ENCODE data around the gene CIRBP. TPM values are rescaled to one million over a fixed set of nuclear protein-coding genes. Genes with fewer than 3 reads are reported as not detected.

CIRBP gene
- total RNA-seq, 2 experiments from 2014 or later: 167 to 183 TPM

GRCh38 chr19:1277061-1277460, 7.9 kb downstream of the CIRBP start:
- peaks cover 40% of the 10 kb centered on the region for H3K4me1 Mint-ChIP-seq (ENCODE audit: low read depth)
- intact Hi-C loops (cut with micrococcal nuclease): loop anchor here (2.0 to 10.0 kb wide), 4 partner anchors 80 to 318 kb away; partner anchors contain the start of genes ADAMTSL5 and MBD3
- peaks cover 42% of the 10 kb centered on the region for H3K36me3 Mint-ChIP-seq (ENCODE audit: low read depth)
- no peak for DNase-seq
- peak overlapping the region; percentile 87 for H3K4me3 Mint-ChIP-seq
- H3K9me3 Mint-ChIP-seq: no peaks in the 10 kb centered on the region
- no peaks in the 10 kb centered on the region for H3K27me3 Mint-ChIP-seq (ENCODE audit: low read depth)
- CTCF ChIA-PET: interaction anchor here (0.7 to 1.0 kb wide), 2 partner anchors 10 to 33 kb away, joined by 4 read pairs; no protein-coding TSS in a partner anchor
- H3K27ac Mint-ChIP-seq: peak overlapping the region; percentile 94

GRCh38 chr19:1278074-1278473, 8.9 kb downstream of the CIRBP start:
- Mint-ChIP-seq H3K27me3 (ENCODE audit: low read depth) (no peaks in the 10 kb centered on the region), H3K36me3 (ENCODE audit: low read depth) (peaks cover 33% of the 10 kb centered on the region), H3K27ac (no peak overlapping the region), H3K9me3 (no peaks in the 10 kb centered on the region), H3K4me1 (ENCODE audit: low read depth) (peaks cover 31% of the 10 kb centered on the region), H3K4me3 (peak overlapping the region; percentile 41)
- intact Hi-C loops (cut with micrococcal nuclease): loop anchor here (5.0 to 10.0 kb wide), 3 partner anchors 79 to 317 kb away; partner anchors contain the start of genes ADAMTSL5 and MBD3
- no peak for DNase-seq
- CTCF ChIA-PET: interaction anchor here (1.0 to 1.9 kb wide), 2 partner anchors 12 to 34 kb away, joined by 4 read pairs; no protein-coding TSS in a partner anchor

DNA sequence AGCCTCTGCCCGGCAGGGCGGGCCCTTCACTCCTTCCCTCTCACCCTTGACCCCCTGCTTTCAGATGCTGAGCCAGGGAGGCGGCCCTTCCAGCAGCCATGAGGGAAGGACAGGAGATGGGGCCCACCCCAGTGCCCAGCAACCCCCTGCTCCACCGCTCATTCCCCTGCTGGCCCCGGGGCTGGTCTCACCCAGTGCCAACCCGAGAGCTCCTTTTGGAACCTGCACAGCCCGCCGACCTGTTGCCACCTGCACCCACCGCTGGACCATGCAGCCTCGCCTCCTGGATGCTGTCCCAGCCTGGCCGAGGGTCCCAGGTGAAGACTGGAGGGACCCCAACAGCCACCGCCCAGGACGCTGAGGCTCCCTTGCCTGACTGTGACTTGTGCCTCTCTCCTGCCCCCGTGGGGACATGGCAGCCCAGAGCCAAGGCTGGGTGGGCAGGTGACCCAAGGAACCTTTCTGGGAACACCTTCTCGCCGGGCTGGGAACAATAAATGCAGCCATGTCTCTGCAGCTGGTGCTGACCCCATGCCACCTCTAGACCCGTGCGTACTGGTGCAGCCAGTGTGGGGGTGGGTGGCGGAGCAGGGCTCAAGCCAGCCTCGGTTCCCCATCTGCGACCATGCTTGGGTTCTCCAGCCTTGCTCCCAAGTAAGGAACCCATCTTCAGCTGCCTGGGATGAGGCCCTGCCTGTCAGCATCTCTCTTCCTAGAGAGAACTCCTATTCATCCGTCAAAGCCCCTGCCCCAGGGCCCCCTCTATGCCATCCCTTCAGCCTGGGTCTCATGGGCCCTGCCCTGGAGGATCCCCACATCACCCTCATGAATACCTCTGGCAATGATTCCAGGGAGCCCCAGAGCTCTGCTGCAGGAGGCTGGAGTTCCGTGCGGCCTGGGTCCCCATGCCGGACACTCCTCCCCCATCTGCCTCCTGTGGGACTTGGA, 9.9 kb downstream of the CIRBP start:
- CTCF ChIA-PET: interaction anchor here (0.6 to 1.9 kb wide), 6 partner anchors 25 to 328 kb away, joined by 3 to 4 read pairs (median 3); no protein-coding TSS in a partner anchor
- DNase-seq: no peak
- intact Hi-C loops (cut with micrococcal nuclease): loop anchor here (1.0 to 10.0 kb wide), 4 partner anchors 78 to 316 kb away; partner anchors contain the start of genes ADAMTSL5 and MBD3
- no peaks in the 10 kb centered on the region for H3K27me3 Mint-ChIP-seq (ENCODE audit: low read depth)
- H3K27ac Mint-ChIP-seq: no peak overlapping the region
- peaks cover 27% of the 10 kb centered on the region for H3K36me3 Mint-ChIP-seq (ENCODE audit: low read depth)
- H3K4me1 Mint-ChIP-seq (ENCODE audit: low read depth): peaks cover 23% of the 10 kb centered on the region
- no peaks in the 10 kb centered on the region for H3K9me3 Mint-ChIP-seq
- no peak overlapping the region for H3K4me3 Mint-ChIP-seq

- peaks cover 24% of the 10 kb centered on the region for H3K36me3 Mint-ChIP-seq (ENCODE audit: low read depth)
- CTCF ChIA-PET: interaction anchor here (0.6 to 1.9 kb wide), 8 partner anchors 19 to 327 kb away, joined by 3 to 4 read pairs (median 3); no protein-coding TSS in a partner anchor
- H3K4me1 Mint-ChIP-seq (ENCODE audit: low read depth): peaks cover 19% of the 10 kb centered on the region
- intact Hi-C loops (cut with micrococcal nuclease): loop anchor here (1.0 to 10.0 kb wide), 4 partner anchors 77 to 315 kb away; partner anchors contain the start of genes ADAMTSL5 and MBD3
- peaks cover 7% of the 10 kb centered on the region for H3K27me3 Mint-ChIP-seq (ENCODE audit: low read depth)
- H3K4me3 Mint-ChIP-seq: no peak overlapping the region
- H3K27ac Mint-ChIP-seq: no peak overlapping the region
- peak; percentile 85 for DNase-seq
- no peaks in the 10 kb centered on the region for H3K9me3 Mint-ChIP-seq
Measured at GRCh38 chr19:1279782-1280341, 10.7 kb downstream of the CIRBP start.

- no peak overlapping the region for H3K4me3 Mint-ChIP-seq
- H3K4me1 Mint-ChIP-seq (ENCODE audit: low read depth): peaks cover 19% of the 10 kb centered on the region
- H3K36me3 Mint-ChIP-seq (ENCODE audit: low read depth): peaks cover 24% of the 10 kb centered on the region
- H3K9me3 Mint-ChIP-seq: no peaks in the 10 kb centered on the region
- CTCF ChIA-PET: interaction anchor here (0.7 to 1.0 kb wide), 2 partner anchors 48 to 293 kb away, joined by 3 read pairs; no protein-coding TSS in a partner anchor
- intact Hi-C loops (cut with micrococcal nuclease): no loop called here
- H3K27me3 Mint-ChIP-seq (ENCODE audit: low read depth): peaks cover 13% of the 10 kb centered on the region
- DNase-seq: no peak
- no peak overlapping the region for H3K27ac Mint-ChIP-seq
Measured at GRCh38 chr19:1280636-1281568, 11.8 kb downstream of the CIRBP start.

GRCh38 chr19:1281569-1282287, 12.6 kb downstream of the CIRBP start:
- H3K27ac Mint-ChIP-seq: no peak overlapping the region
- H3K36me3 Mint-ChIP-seq (ENCODE audit: low read depth): peaks cover 21% of the 10 kb centered on the region
- H3K27me3 Mint-ChIP-seq (ENCODE audit: low read depth): peaks cover 17% of the 10 kb centered on the region
- peaks cover 21% of the 10 kb centered on the region for H3K4me1 Mint-ChIP-seq (ENCODE audit: low read depth)
- no peaks in the 10 kb centered on the region for H3K9me3 Mint-ChIP-seq
- CTCF ChIA-PET: no interaction called here
- intact Hi-C loops (cut with micrococcal nuclease): no loop called here
- H3K4me3 Mint-ChIP-seq: no peak overlapping the region
- no peak for DNase-seq

GRCh38 chr19:1282588-1283206, 13.6 kb downstream of the CIRBP start:
- no peaks in the 10 kb centered on the region for H3K9me3 Mint-ChIP-seq
- H3K36me3 Mint-ChIP-seq (ENCODE audit: low read depth): peaks cover 18% of the 10 kb centered on the region
- H3K4me3 Mint-ChIP-seq: no peak overlapping the region
- H3K27me3 Mint-ChIP-seq (ENCODE audit: low read depth): peaks cover 18% of the 10 kb centered on the region
- CTCF ChIA-PET: no interaction called here
- H3K27ac Mint-ChIP-seq: no peak overlapping the region
- intact Hi-C loops (cut with micrococcal nuclease): no loop called here
- H3K4me1 Mint-ChIP-seq (ENCODE audit: low read depth): peaks cover 15% of the 10 kb centered on the region
- no peak for DNase-seq

GRCh38 chr19:1283207-1283916, 14.2 kb downstream of the CIRBP start:
- Mint-ChIP-seq H3K4me3 (no peak overlapping the region), H3K27me3 (ENCODE audit: low read depth) (peaks cover 23% of the 10 kb centered on the region), H3K9me3 (no peaks in the 10 kb centered on the region), H3K27ac (no peak overlapping the region), H3K36me3 (ENCODE audit: low read depth) (peaks cover 13% of the 10 kb centered on the region), H3K4me1 (ENCODE audit: low read depth) (peaks cover 10% of the 10 kb centered on the region)
- intact Hi-C loops (cut with micrococcal nuclease): no loop called here
- DNase-seq: no peak
- CTCF ChIA-PET: interaction anchor here (0.6 kb wide), 1 partner anchor 92 kb away, joined by 7 read pairs; no protein-coding TSS in a partner anchor

DNA sequence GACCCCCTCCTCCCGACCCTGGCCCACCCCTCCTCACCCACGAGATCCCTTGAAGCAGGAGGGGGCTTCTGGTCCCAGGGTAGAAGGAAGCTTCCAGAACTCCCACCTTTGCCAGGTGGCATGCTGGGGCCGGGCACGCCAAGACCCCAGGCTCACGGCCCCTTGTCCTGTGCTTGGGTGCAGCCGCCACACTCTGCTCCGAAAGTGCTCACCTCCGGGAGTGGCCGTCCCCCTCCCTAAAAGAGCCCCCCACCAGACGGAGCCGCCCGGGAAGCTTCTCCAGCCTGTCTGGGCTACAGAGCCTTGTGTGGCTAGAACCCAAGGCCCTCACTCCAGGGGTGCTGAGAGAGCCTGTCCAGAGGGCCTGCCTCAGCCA, 14.8 kb downstream of the CIRBP start:
- H3K9me3 Mint-ChIP-seq: no peaks in the 10 kb centered on the region
- CTCF ChIA-PET: no interaction called here
- H3K27ac Mint-ChIP-seq: no peak overlapping the region
- intact Hi-C loops (cut with micrococcal nuclease): no loop called here
- peaks cover 24% of the 10 kb centered on the region for H3K27me3 Mint-ChIP-seq (ENCODE audit: low read depth)
- peaks cover 10% of the 10 kb centered on the region for H3K36me3 Mint-ChIP-seq (ENCODE audit: low read depth)
- DNase-seq: no peak
- H3K4me3 Mint-ChIP-seq: no peak overlapping the region
- H3K4me1 Mint-ChIP-seq (ENCODE audit: low read depth): peaks cover 10% of the 10 kb centered on the region

GRCh38 chr19:1284293-1284978, 15.3 kb downstream of the CIRBP start:
- CTCF ChIA-PET: no interaction called here
- intact Hi-C loops (cut with micrococcal nuclease): no loop called here
- H3K9me3 Mint-ChIP-seq: no peaks in the 10 kb centered on the region
- peaks cover 28% of the 10 kb centered on the region for H3K27me3 Mint-ChIP-seq (ENCODE audit: low read depth)
- H3K36me3 Mint-ChIP-seq (ENCODE audit: low read depth): peaks cover 6% of the 10 kb centered on the region
- no peak for DNase-seq
- peaks cover 10% of the 10 kb centered on the region for H3K4me1 Mint-ChIP-seq (ENCODE audit: low read depth)
- H3K4me3 Mint-ChIP-seq: no peak overlapping the region
- no peak overlapping the region for H3K27ac Mint-ChIP-seq
